HUES6 (cell line): ENCODE data around the gene OSBPL2.
A peak's percentile ranks its signal among the peaks of the same experiment; 100 is the strongest.

Source experiments
- H3K27ac ChIP-seq: 2 replicates; pipeline ENCODE4 v1.7.0; 2013; ENCODE audit warnings: low read depth, mild to moderate bottlenecking, low read length, inconsistent platforms
- H3K27me3 ChIP-seq: 2 replicates; pipeline ENCODE4 v1.6.1; 2013; ENCODE audit warnings: low read length; ENCODE audit not compliant: control insufficient read depth, insufficient read depth
- H3K36me3 ChIP-seq: 2 replicates; pipeline ENCODE4 v1.6.1; 2013; ENCODE audit warnings: low read length; ENCODE audit not compliant: control insufficient read depth, insufficient read depth
- H3K4me1 ChIP-seq: 2 replicates; pipeline ENCODE4 v1.6.1; 2013; ENCODE audit warnings: low read length; ENCODE audit not compliant: control insufficient read depth, insufficient read depth
- H3K4me3 ChIP-seq: 2 replicates; pipeline ENCODE4 v1.5.1; 2013; ENCODE audit warnings: low read depth, low read length
- H3K9ac ChIP-seq: one replicate; pipeline ENCODE4 v1.6.1; 2013; ENCODE audit warnings: mild to moderate bottlenecking, low read length
- H3K9me3 ChIP-seq: 2 replicates; pipeline ENCODE4 v1.6.1; 2013; ENCODE audit warnings: low read depth, low read length; ENCODE audit not compliant: control insufficient read depth, insufficient read depth

The OSBPL2 gene

GRCh38 chr20:62237801-62238568 is at the start of gene OSBPL2:
OSBPL2 (plus strand) TSS chr20:62238521; CDS start chr20:62256185, 17,664 bp downstream.
- no peak within 1 kb of the TSS; the same call in 1 of the 2 replicates for H3K27ac ChIP-seq

DNA sequence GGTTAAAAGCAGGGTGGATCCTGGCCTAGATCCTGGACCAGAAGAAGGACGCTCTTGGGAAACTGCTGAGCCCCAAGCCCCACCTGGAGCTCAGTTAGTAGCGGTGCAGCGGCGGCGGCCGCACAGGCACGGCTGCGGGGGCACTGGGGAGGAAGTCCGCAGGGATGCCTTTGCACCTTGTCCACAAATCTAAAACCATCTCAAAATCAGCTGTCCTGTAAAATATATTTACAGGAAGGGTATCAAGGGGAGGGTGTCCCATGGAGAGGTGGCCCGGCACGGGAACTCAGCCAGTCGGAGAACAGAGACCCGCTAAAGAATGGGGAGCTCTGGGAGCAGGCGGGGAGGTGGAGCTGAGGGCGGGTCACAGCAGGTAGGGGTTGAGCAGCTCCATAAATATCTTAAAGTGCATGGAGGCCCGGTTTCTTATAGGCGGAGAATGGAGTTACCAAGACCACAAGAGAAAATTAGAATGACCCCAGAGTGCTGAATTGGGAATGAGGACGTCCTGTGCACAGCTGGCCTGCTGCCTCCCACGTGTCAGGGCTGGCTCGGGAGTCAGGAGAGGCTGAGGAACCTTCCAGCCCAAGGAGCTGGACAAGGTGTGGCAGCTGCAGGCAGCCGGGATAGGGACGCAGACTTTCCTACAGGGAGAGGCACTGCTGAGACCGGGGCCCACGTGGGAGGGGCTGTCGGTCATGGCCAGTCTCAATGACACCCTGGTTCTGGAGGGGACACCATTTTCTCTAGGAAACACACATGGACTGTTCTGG is 47.5 kb upstream of the OSBPL2 start:
- Histone ChIP-seq H3K9ac (no peak overlapping the region), H3K27me3 (no peaks in the 10 kb centered on the region), H3K36me3 (peaks cover 20% of the 10 kb centered on the region), H3K9me3 (no peaks in the 10 kb centered on the region), H3K4me3 (no peak overlapping the region), H3K4me1 (no peaks in the 10 kb centered on the region), H3K27ac (no peak overlapping the region)

More at GRCh38 chr20:62237801-62238568, at the start of gene OSBPL2:
- Histone ChIP-seq H3K36me3 (peaks cover 12% of the 10 kb centered on the region; the same call in 1 of the 2 replicates), H3K4me3 (peak within 1 kb of the TSS; percentile 87), H3K9ac (peak within 1 kb of the TSS; percentile 75), H3K9me3 (no peaks in the 10 kb centered on the region), H3K27me3 (no peaks in the 10 kb centered on the region), H3K4me1 (peaks cover 17% of the 10 kb centered on the region)

DNA sequence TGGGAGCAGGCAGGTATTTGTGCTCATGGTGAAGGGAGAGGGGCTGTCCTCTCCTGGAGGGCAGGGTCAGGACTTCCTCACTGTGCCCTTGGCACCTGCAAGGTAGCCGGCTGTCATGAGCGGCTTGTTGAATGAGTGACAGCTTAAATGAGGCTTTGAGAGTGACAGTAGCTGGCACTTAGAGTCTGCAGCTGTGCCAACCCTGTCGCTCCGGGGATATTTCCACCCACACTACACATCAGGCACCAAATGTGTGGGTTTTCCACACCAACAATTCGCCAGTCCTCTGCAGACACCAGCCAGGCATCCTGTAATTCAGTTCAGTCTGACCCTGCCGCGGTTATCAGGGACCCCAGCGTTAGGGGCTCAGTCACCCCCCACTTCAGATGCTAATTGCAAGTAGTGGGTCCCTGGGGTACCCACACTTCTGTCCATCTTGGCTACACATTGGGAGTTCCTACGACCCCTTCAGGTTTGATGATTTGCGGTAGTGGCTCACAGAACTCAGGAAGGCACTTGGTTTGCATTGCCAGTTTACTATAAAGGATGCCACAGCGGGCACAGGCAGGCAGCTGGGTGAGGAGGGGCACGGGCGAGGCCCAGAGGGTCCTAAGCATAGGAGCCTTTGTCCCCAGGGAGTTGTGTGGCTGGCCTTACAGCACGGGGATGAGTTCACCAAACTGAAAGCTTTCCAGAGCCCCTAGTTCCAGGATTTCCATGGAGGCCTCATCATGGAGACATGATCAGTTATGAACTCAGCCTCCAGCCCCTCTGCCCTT is 46.4 kb upstream of the OSBPL2 start:
- no peak overlapping the region for H3K27ac ChIP-seq
- no peaks in the 10 kb centered on the region for H3K4me1 ChIP-seq
- peaks cover 27% of the 10 kb centered on the region for H3K36me3 ChIP-seq
- H3K4me3 ChIP-seq, result no peak overlapping the region
- no peaks in the 10 kb centered on the region for H3K9me3 ChIP-seq
- H3K27me3 ChIP-seq, result no peaks in the 10 kb centered on the region
- H3K9ac ChIP-seq, result no peak overlapping the region

DNA sequence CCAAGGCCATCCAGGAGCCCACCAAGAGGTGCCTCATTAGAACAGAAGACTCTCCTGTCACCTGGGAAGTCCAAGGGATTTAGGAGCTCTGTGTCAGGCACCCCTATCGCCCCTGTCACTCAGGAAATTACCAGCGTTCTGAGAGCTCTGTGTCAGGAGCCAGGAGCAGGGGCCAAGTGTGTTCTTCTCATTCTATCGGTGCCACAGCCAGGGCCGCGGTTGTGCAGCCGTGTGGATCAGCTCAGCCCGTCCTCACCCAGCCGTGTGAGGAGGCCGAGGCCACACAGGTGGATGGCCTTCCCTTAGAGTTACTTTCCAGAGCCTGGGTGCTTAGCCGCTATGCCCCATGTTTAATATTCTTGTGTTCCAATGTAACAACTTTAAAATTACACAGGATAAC is 45.7 kb upstream of the OSBPL2 start:
- Histone ChIP-seq H3K27ac (no peak overlapping the region), H3K27me3 (no peaks in the 10 kb centered on the region), H3K4me1 (no peaks in the 10 kb centered on the region), H3K4me3 (no peak overlapping the region), H3K9ac (no peak overlapping the region), H3K36me3 (peaks cover 30% of the 10 kb centered on the region), H3K9me3 (no peaks in the 10 kb centered on the region)

DNA sequence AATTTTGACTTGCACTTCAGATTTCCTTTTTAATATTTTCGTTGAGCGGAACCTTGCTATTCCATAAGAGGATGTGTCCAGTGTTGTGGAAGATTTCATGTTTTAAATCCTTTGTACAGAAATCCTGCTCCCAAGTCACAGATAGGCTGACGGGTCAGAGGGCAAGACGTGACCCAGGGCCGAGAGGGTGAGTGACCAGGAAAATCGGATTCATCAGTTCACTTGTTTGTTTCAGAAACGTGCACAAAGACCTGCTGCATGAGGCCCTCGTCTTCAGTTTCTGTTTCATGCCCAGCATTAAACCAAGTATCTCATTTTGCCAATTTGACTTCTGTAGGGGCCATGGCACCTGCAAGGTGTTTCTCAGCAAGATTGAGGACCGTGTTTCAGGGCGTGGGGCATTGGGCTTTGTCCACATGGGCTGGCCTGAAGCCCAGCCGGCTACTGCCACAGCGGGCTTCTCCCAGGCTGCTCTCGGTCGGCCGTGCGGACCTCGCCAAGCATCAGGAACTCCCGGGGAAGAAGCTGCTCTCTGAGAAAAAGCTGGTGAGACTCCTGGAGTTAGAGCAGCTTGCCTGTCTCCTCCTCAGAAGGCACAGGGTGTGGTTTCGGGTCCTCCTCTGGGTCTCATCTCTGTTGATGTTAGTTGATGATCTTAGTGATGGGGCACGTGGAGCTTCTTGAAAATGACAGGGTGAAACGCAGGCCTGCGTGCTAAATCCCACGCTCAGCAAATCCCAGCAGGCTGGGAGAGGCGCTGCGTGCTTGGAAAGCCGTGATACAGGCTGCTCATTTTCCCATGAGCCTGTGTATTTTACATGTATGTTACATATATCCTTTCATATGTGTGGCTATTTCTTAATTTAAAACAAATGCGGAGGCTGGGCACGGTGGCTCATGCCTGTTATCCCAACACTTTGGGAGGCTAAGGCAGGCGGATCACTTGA is 45.0 kb upstream of the OSBPL2 start:
- H3K27me3 ChIP-seq, result no peaks in the 10 kb centered on the region
- H3K4me1 ChIP-seq, result no peaks in the 10 kb centered on the region
- peaks cover 37% of the 10 kb centered on the region for H3K36me3 ChIP-seq
- no peaks in the 10 kb centered on the region for H3K9me3 ChIP-seq
- no peak overlapping the region for H3K27ac ChIP-seq
- H3K4me3 ChIP-seq, result no peak overlapping the region
- H3K9ac ChIP-seq, result no peak overlapping the region

GRCh38 chr20:62195075-62195405 is 43.3 kb upstream of the OSBPL2 start:
- Histone ChIP-seq H3K36me3 (peaks cover 43% of the 10 kb centered on the region), H3K4me3 (no peak overlapping the region), H3K27me3 (no peaks in the 10 kb centered on the region), H3K4me1 (no peaks in the 10 kb centered on the region), H3K9ac (no peak overlapping the region), H3K27ac (no peak overlapping the region), H3K9me3 (no peaks in the 10 kb centered on the region)

DNA sequence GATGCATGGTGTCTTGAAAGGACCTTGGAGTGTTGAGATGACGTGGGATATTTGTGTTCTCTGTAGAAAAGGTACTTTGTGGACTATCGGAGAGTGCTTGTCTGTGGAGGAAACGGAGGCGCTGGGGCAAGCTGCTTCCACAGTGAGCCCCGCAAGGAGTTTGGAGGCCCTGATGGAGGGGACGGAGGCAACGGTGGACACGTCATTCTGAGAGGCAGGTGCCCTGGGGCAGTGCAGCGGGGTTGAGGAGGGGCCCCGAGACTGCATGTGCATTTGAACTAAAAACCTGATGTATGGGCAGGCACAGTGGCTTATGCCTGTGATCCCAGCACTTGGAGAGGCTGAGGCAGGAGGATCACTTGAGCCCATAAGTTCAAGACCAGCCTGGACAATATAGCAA is 42.6 kb upstream of the OSBPL2 start:
- Histone ChIP-seq H3K27me3 (no peaks in the 10 kb centered on the region), H3K4me1 (no peaks in the 10 kb centered on the region), H3K9ac (no peak overlapping the region), H3K4me3 (no peak overlapping the region), H3K9me3 (no peaks in the 10 kb centered on the region), H3K27ac (no peak overlapping the region), H3K36me3 (peaks cover 50% of the 10 kb centered on the region)

- no peak overlapping the region for H3K27ac ChIP-seq
- no peaks in the 10 kb centered on the region for H3K9me3 ChIP-seq
- no peak overlapping the region for H3K9ac ChIP-seq
- peaks cover 55% of the 10 kb centered on the region for H3K36me3 ChIP-seq
- no peaks in the 10 kb centered on the region for H3K27me3 ChIP-seq
- H3K4me3 ChIP-seq, result no peak overlapping the region
- H3K4me1 ChIP-seq, result no peaks in the 10 kb centered on the region
Observed at GRCh38 chr20:62196286-62196685, 42.0 kb upstream of the OSBPL2 start.

- Histone ChIP-seq H3K4me1 (no peaks in the 10 kb centered on the region), H3K27me3 (no peaks in the 10 kb centered on the region), H3K36me3 (peaks cover 64% of the 10 kb centered on the region), H3K9me3 (no peaks in the 10 kb centered on the region), H3K27ac (no peak overlapping the region), H3K4me3 (no peak overlapping the region), H3K9ac (no peak overlapping the region)
Observed at GRCh38 chr20:62197311-62197710, 41.0 kb upstream of the OSBPL2 start.

DNA sequence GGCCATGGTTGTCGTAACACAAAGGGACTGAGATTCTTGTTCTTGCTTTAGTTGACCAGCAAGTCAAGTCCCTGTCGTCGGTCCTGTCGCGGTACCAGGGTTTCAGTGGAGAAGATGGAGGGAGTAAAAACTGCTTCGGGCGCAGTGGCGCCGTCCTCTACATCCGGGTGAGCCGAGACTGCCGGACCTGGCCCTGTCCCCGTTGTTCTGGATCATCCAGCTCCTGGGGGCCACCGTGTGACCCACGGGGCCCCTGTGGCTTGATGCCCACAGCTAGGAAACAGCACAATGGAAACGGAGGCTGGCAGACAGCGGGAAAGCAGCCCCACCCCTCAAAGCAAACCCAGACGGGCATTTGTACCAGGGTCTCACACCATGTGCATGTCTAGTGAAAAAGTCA is 40.5 kb upstream of the OSBPL2 start:
- no peak overlapping the region for H3K9ac ChIP-seq
- H3K4me3 ChIP-seq, result no peak overlapping the region
- H3K27ac ChIP-seq, result no peak overlapping the region
- no peaks in the 10 kb centered on the region for H3K27me3 ChIP-seq
- H3K4me1 ChIP-seq, result no peaks in the 10 kb centered on the region
- no peaks in the 10 kb centered on the region for H3K9me3 ChIP-seq
- peaks cover 66% of the 10 kb centered on the region for H3K36me3 ChIP-seq
